T-helper 1 cell treated with Interleukin-12 subunit alpha and Interleukin-12 subunit beta and Interleukin-4 antibody, amounts not matched to agents 30 ng/mL and 1 ng/mL, for 36 hours (primary cell): ENCODE data around the gene LMF2. TPM values are rescaled to one million over a fixed set of nuclear protein-coding genes. Genes with fewer than 3 reads are reported as not detected.

Experiments used
- total RNA-seq: library from RNA; stranded (reverse); gene quantifications from 2 replicates; pipeline ENCODE4 v1.2.3, GENCODE V29; 2022

Gene LMF2
- total RNA-seq, 1 donor from 2014 or later = 124 TPM

Other genes with a start within 250 kb of the LMF2 start
- 7.7 and 8.8 TPM in 2 replicates for gene MAPK12, start 246.0 kb downstream of the LMF2 start, total RNA-seq
- gene MAPK11, start 237.3 kb downstream of the LMF2 start, total RNA-seq = 29.0 and 33.2 TPM in 2 replicates
- gene PLXNB2, start 200.1 kb downstream of the LMF2 start, total RNA-seq = 18.3 and 20.8 TPM in 2 replicates
- gene DENND6B, start 180.7 kb downstream of the LMF2 start, total RNA-seq = 2.8 and 2.9 TPM in 2 replicates
- gene PPP6R2, start 164.4 kb downstream of the LMF2 start, total RNA-seq = 60.8 and 64.6 TPM in 2 replicates
- 175 and 181 TPM in 2 replicates for gene SBF1, start 32.7 kb downstream of the LMF2 start, total RNA-seq
- 4.5 and 6.2 TPM in 2 replicates for gene ADM2, start 26.2 kb downstream of the LMF2 start, total RNA-seq
- gene MIOX, start 20.8 kb downstream of the LMF2 start, total RNA-seq = 0.32 TPM in 1 of 2 replicates, not detected in the other
- gene NCAPH2, start 522 bp upstream of the LMF2 start, total RNA-seq = 97.5 and 104 TPM in 2 replicates
- gene SCO2, start 17.9 kb upstream of the LMF2 start, total RNA-seq = 9.5 and 11.0 TPM in 2 replicates
- 165 and 173 TPM in 2 replicates for gene TYMP, start 22.3 kb upstream of the LMF2 start, total RNA-seq
- 12.6 and 13.8 TPM in 2 replicates for gene KLHDC7B, start 38.2 kb upstream of the LMF2 start, total RNA-seq
- not detected in 2 replicates for gene SYCE3, start 55.2 kb upstream of the LMF2 start, total RNA-seq
- gene CPT1B, start 70.7 kb upstream of the LMF2 start, total RNA-seq = 104 and 114 TPM in 2 replicates
- gene CHKB, start 75.1 kb upstream of the LMF2 start, total RNA-seq = 132 and 137 TPM in 2 replicates
- gene MAPK8IP2, start 93.1 kb upstream of the LMF2 start, total RNA-seq = 0.17 and 0.32 TPM in 2 replicates
- 60.6 and 67.0 TPM in 2 replicates for gene ARSA, start 120.5 kb upstream of the LMF2 start, total RNA-seq
- not detected in 2 replicates for gene SHANK3, start 165.1 kb upstream of the LMF2 start, total RNA-seq
- gene ACR, start 230.5 kb upstream of the LMF2 start, total RNA-seq = not detected in 2 replicates